Neural cell (in vitro differentiated cells): ENCODE results near the gene IRX6. TPM values are rescaled to one million over a fixed set of nuclear protein-coding genes. Genes with fewer than 3 reads are reported as not detected.

ENCODE experiments used
- H2AFZ ChIP-seq: fragments of 200-600, 300-800 bp; sonication (generic), shearing (Covaris generic); 2 replicates; pipeline ENCODE4 v1.6.0; 2014; ENCODE audit warnings: low read depth, mild to moderate bottlenecking, antibody characterized with exemption, low read length, moderate library complexity
- H3F3A ChIP-seq: fragments of 200-600 bp; shearing (Covaris generic); 2 replicates; pipeline ENCODE4 v1.6.1; 2016; ENCODE audit warnings: mild to moderate bottlenecking, moderate library complexity, mixed read lengths, antibody characterized with exemption, low read length; ENCODE audit not compliant: insufficient read depth, poor library complexity, severe bottlenecking
- H3K27ac ChIP-seq: fragments of 200-600, 300-800 bp; sonication (generic), shearing (Covaris generic); 2 replicates; pipeline ENCODE4 v1.5.1; 2014; ENCODE audit warnings: mild to moderate bottlenecking, low read length, moderate library complexity
- H3K27me3 ChIP-seq: fragments of 300-800, 200-600 bp; sonication (generic), shearing (Covaris generic); 2 replicates; pipeline ENCODE4 v1.6.0; 2014; ENCODE audit warnings: mild to moderate bottlenecking, low read depth, low read length, moderate library complexity; ENCODE audit not compliant: insufficient read depth
- H3K36me3 ChIP-seq: fragments of 300-800, 200-600 bp; sonication (generic), shearing (Covaris generic); 2 replicates; pipeline ENCODE4 v1.5.1; 2014; ENCODE audit warnings: mild to moderate bottlenecking, antibody characterized with exemption, low read length, moderate library complexity; ENCODE audit not compliant: insufficient read depth
- H3K4me2 ChIP-seq: fragments of 300-800, 200-600 bp; sonication (generic), shearing (Covaris generic); 2 replicates; pipeline ENCODE4 v1.6.0; 2014; ENCODE audit warnings: mild to moderate bottlenecking, low read length
- H3K4me3 ChIP-seq: fragments of 300-800, 200-600 bp; sonication (generic), shearing (Covaris generic); 2 replicates; pipeline ENCODE4 v1.5.1; 2014; ENCODE audit warnings: mild to moderate bottlenecking, low read length, moderate library complexity
- H3K79me2 ChIP-seq: fragments of 200-600 bp; shearing (Covaris generic); replicated peaks from 2 replicates; pipeline ENCODE4 v1.6.0; 2014; ENCODE audit warnings: mild to moderate bottlenecking, low read length, moderate library complexity; ENCODE audit not compliant: insufficient read depth
- H3K9ac ChIP-seq: fragments of 300-800, 200-600 bp; sonication (generic), shearing (Covaris generic); 2 replicates; pipeline ENCODE4 v1.6.1; 2016; ENCODE audit warnings: mild to moderate bottlenecking, low read length, mixed read lengths
- H3K9me2 ChIP-seq: fragments of 200-600 bp; shearing (Covaris generic); 2 replicates; pipeline ENCODE4 v1.6.1; 2016; ENCODE audit warnings: mild to moderate bottlenecking, low read length, mixed read lengths; ENCODE audit not compliant: insufficient read depth
- H3K9me3 ChIP-seq: fragments of 200-600, 300-800 bp; sonication (generic), shearing (Covaris generic); 2 replicates; pipeline ENCODE4 v1.6.1; 2016; ENCODE audit warnings: mild to moderate bottlenecking, mixed run types, low read length, moderate library complexity, mixed read lengths
- H4K20me1 ChIP-seq: fragments of 200-600 bp; shearing (Covaris generic); 2 replicates; pipeline ENCODE4 v1.6.1; 2016; ENCODE audit warnings: mild to moderate bottlenecking, mixed run types; ENCODE audit not compliant: insufficient read depth
- CTCF ChIP-seq: fragments of 450-650 bp; IDR thresholded peaks from 2 replicates; pipeline ENCODE4 v1.5.1; 2014; ENCODE audit warnings: antibody characterized with exemption, mild to moderate bottlenecking, moderate library complexity; ENCODE audit not compliant: poor library complexity, severe bottlenecking
- EP300 ChIP-seq: fragments of 450-650 bp; conservative IDR thresholded peaks from 2 replicates; pipeline ENCODE4 v1.6.1; 2014; ENCODE audit warnings: antibody characterized with exemption, mild to moderate bottlenecking, moderate library complexity; ENCODE audit not compliant: poor library complexity, severe bottlenecking
- EZH2 ChIP-seq: fragments of 200-600, 300-800 bp; shearing (Covaris generic), sonication (generic); IDR thresholded peaks from 2 replicates; pipeline ENCODE4 v1.6.1; 2014; ENCODE audit warnings: antibody characterized with exemption, low read length, borderline replicate concordance, mild to moderate bottlenecking; ENCODE audit not compliant: insufficient read depth, poor library complexity, severe bottlenecking
- MXI1 ChIP-seq: fragments of 450-650 bp; conservative IDR thresholded peaks from 2 replicates; pipeline ENCODE4 v1.6.1; 2014; ENCODE audit warnings: antibody characterized with exemption, mild to moderate bottlenecking; ENCODE audit not compliant: poor library complexity, severe bottlenecking
- POLR2AphosphoS5 ChIP-seq: IDR thresholded peaks from 2 replicates; pipeline ENCODE4 v1.6.1; 2012
- RAD21 ChIP-seq: fragments of 450-650 bp; conservative IDR thresholded peaks from 2 replicates; pipeline ENCODE4 v1.6.1; 2014; ENCODE audit warnings: antibody characterized with exemption, mild to moderate bottlenecking, moderate library complexity
- SMC3 ChIP-seq: fragments of 450-650 bp; conservative IDR thresholded peaks from 2 replicates; pipeline ENCODE4 v1.6.1; 2014; ENCODE audit warnings: antibody characterized with exemption, mild to moderate bottlenecking, moderate library complexity; ENCODE audit not compliant: poor library complexity
- TAF1 ChIP-seq: IDR thresholded peaks from 2 replicates; pipeline ENCODE4 v1.6.1; 2012; ENCODE audit warnings: low read depth
- polyA plus RNA-seq: library from polyadenylated mRNA; depleted of rRNA; stranded (reverse); fragments of >200 nt; gene quantifications from 2 replicates; pipeline ENCODE4 v1.2.3, GENCODE V29; 2014
- TF ChIP-seq, protein P1 (sequence below): IDR thresholded peaks from 2 replicates; pipeline ENCODE4 v1.6.1; 2012; ENCODE audit warnings: borderline replicate concordance

IRX6 gene
- polyA plus RNA-seq, 1 donor from 2014 or later: not detected

- no peaks in the 10 kb centered on the region for H3K9me3 ChIP-seq
- H3K27me3 ChIP-seq: no peaks in the 10 kb centered on the region
- no peak overlapping the region for H3K9ac ChIP-seq
- H3F3A ChIP-seq: no peaks in the 10 kb centered on the region
- no peaks in the 10 kb centered on the region for H3K79me2 ChIP-seq
- no peak overlapping the region for H3K4me2 ChIP-seq
- TF ChIP-seq CTCF (no peak), RAD21 (no peak), SMC3 (no peak), EP300 (no peak), TAF1 (no peak), MXI1 (no peak), EZH2 (no peak), POLR2AphosphoS5 (no peak)
- TF ChIP-seq, protein P1, sequence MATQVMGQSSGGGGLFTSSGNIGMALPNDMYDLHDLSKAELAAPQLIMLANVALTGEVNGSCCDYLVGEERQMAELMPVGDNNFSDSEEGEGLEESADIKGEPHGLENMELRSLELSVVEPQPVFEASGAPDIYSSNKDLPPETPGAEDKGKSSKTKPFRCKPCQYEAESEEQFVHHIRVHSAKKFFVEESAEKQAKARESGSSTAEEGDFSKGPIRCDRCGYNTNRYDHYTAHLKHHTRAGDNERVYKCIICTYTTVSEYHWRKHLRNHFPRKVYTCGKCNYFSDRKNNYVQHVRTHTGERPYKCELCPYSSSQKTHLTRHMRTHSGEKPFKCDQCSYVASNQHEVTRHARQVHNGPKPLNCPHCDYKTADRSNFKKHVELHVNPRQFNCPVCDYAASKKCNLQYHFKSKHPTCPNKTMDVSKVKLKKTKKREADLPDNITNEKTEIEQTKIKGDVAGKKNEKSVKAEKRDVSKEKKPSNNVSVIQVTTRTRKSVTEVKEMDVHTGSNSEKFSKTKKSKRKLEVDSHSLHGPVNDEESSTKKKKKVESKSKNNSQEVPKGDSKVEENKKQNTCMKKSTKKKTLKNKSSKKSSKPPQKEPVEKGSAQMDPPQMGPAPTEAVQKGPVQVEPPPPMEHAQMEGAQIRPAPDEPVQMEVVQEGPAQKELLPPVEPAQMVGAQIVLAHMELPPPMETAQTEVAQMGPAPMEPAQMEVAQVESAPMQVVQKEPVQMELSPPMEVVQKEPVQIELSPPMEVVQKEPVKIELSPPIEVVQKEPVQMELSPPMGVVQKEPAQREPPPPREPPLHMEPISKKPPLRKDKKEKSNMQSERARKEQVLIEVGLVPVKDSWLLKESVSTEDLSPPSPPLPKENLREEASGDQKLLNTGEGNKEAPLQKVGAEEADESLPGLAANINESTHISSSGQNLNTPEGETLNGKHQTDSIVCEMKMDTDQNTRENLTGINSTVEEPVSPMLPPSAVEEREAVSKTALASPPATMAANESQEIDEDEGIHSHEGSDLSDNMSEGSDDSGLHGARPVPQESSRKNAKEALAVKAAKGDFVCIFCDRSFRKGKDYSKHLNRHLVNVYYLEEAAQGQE: no peak
- no peaks in the 10 kb centered on the region for H3K36me3 ChIP-seq
- no peaks in the 10 kb centered on the region for H3K9me2 ChIP-seq
- no peaks in the 10 kb centered on the region for H4K20me1 ChIP-seq
- H2AFZ ChIP-seq: no peak overlapping the region
- H3K4me3 ChIP-seq: no peak overlapping the region
- no peak overlapping the region for H3K27ac ChIP-seq
These were observed 16.4 kb downstream of the IRX6 start for GRCh38 chr16:55340445-55340844.

GRCh38 chr16:55341681-55342080, 17.7 kb downstream of the IRX6 start:
- H3K9me2 ChIP-seq: no peaks in the 10 kb centered on the region
- no peak overlapping the region for H2AFZ ChIP-seq
- TF ChIP-seq, protein P1: no peak
- no peak for TF ChIP-seq MXI1
- no peak for TF ChIP-seq SMC3
- TF ChIP-seq EZH2: no peak
- TF ChIP-seq CTCF: no peak

More at GRCh38 chr16:55341681-55342080, 17.7 kb downstream of the IRX6 start:
- no peaks in the 10 kb centered on the region for H3F3A ChIP-seq
- no peaks in the 10 kb centered on the region for H3K79me2 ChIP-seq
- no peak overlapping the region for H3K4me2 ChIP-seq
- no peak overlapping the region for H3K4me3 ChIP-seq
- H4K20me1 ChIP-seq: no peaks in the 10 kb centered on the region
- H3K36me3 ChIP-seq: no peaks in the 10 kb centered on the region
- H3K27me3 ChIP-seq: no peaks in the 10 kb centered on the region
- H3K9ac ChIP-seq: no peak overlapping the region
- no peak overlapping the region for H3K27ac ChIP-seq
- no peaks in the 10 kb centered on the region for H3K9me3 ChIP-seq
